ENCODE measurements around the gene NR0B2.
A peak's percentile ranks its signal among the peaks of the same experiment; 100 is the strongest.
"Not testable (repeated sequence)": the region's sequence is repeated elsewhere in the genome, so short reads cannot be mapped to it uniquely, and the experiment has no call there.

The NR0B2 gene

DNA sequence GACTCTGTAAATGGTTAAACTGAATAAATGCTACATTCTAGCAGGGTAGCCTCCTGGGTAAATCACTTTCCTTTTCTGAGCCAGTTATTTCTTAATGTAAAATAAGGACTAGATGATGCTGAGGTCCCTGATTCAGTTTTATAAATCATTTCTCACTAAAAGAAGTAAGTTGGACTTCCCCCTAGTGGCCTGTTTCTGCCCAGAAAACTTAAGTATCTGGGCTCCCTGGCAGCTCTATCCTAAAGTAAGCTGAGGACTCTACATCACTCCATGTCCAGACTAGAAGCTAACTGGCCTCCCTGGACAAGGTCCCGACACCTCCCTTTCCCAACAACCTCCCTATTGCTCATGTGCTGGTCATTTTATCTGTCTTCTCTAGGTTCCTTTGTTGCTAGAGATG, 26.6 kb downstream of the NR0B2 start:
- FAIRE-seq: no peak

GRCh38 chr1:26882696-26883463, 30.9 kb downstream of the NR0B2 start:
- no peak for FAIRE-seq

DNA sequence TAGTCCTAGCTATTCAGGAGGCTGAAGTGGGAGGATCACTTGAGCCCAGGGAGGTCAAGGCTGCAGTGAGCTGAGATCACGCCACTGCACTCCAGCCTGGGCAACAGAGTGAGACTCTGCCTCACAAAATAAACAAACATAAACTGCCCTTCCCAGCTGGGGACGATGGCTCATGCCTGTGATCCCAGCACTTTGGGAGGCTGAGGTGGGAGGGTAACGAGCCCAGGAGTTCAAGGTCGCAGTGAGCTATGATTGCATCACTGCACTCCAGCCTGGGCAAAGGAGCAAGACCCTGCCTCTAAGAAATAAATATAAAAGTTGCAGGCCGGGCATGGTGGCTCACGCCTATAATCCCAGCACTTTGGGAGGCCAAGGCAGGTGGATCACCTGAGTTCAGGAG, 32.2 kb downstream of the NR0B2 start:
- FAIRE-seq: not testable (repeated sequence)

DNA sequence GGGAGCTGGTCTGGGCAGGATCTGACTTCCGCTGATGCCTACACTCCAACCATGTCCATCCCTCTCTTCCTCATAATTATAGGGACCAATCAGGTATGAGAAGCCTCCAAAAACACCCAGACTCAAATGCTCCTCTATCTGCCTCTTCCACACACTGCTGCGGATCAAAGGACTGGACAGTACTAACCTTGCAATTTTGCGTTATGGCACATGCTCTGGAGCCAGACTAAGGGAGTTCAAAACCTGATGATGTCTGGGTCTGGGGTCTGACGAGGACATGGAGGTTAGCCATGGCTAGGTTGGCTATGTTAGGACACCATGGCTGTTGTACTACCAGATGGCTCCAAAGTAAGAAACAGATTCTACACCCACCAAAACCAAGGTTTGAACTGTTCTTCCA, 34.0 kb downstream of the NR0B2 start:
- no peak for FAIRE-seq

GRCh38 chr1:26877326-26877725, 36.4 kb downstream of the NR0B2 start:
- no peak for FAIRE-seq

DNA sequence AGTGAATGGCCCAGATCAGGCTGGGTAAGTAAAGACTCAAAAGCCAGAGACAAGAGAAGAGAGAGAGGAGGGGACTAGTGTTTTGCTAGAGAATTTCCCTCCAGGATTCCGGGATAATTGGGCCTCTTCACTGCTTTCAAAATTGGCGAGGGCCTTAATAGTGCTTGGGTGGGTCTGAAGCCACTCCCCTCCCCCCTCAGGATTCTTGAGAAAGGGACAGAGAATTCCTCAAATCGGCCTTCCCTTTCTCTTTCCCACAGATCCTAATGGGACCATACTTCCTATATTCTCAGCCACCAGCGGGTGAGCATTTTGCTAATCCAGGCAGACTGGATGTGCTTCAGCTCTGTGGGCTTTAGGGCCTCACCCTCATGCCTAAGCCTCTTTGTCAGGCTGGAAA, 38.9 kb downstream of the NR0B2 start:
- no peak for FAIRE-seq

DNA sequence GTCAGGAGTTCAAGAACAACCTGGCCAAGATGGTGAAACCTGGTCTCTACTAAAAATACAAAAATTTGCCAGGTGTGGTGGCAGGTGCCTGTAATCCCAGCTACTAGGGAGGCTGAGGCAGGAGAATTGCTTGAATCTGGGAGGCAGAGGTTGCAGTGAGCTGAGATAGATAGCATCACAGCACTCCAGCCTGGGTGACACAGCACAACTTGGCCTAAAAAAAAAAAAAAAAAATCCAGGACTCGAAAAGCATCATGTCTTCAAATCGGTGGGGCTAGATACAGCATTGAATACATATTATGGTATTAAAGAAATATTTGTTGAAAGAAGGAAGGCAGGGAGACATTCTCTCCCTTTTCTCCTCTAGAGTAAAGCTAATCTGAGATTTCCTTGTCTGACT, 40.7 kb downstream of the NR0B2 start:
- not testable (repeated sequence) for FAIRE-seq

DNA sequence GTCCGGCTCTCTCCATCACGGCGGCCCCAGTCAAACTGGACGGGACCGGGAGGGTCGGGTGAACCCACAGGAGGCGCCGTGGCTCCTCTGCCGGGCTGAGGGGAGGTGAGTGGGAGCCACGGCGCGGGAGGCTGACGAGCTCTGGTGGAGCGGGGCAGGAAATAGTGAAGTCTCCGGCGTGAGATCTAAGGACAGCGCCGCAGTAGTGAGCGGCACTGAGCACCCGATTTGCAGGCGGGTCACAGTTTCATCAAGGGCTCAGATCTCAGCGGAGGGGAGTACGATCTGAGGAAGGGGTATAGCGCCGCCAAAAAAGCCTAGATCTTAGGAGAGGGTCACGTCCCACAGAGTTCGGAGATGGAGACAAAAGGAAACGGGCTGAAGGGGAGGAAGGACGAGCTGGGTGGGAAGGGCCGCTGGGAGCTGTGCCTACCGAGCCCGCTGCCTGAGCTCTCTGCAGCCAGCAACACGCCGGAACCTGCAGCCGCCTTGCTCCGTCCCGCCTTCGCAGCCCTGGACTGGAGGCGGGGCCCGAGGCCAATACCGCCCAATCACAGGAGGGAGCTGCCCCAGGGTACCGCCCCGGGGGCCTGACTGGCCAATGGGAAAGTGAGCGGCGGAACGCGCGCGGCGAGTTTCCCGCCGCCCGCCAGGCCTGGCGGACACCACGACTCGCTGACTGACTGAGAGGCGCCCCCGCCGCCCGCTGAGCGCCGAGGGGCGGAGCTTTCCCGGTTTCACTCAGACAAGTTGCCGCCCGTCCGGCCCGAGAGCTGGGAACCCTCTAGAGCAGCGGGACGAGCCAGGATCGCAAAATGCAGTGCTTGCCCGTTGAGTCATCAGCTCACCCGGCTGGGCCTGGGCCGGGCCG, 48.9 kb downstream of the NR0B2 start:
- peak; percentile 85 for FAIRE-seq

- FAIRE-seq: no peak
Observed at GRCh38 chr1:26863685-26864077, 50.1 kb downstream of the NR0B2 start.

DNA sequence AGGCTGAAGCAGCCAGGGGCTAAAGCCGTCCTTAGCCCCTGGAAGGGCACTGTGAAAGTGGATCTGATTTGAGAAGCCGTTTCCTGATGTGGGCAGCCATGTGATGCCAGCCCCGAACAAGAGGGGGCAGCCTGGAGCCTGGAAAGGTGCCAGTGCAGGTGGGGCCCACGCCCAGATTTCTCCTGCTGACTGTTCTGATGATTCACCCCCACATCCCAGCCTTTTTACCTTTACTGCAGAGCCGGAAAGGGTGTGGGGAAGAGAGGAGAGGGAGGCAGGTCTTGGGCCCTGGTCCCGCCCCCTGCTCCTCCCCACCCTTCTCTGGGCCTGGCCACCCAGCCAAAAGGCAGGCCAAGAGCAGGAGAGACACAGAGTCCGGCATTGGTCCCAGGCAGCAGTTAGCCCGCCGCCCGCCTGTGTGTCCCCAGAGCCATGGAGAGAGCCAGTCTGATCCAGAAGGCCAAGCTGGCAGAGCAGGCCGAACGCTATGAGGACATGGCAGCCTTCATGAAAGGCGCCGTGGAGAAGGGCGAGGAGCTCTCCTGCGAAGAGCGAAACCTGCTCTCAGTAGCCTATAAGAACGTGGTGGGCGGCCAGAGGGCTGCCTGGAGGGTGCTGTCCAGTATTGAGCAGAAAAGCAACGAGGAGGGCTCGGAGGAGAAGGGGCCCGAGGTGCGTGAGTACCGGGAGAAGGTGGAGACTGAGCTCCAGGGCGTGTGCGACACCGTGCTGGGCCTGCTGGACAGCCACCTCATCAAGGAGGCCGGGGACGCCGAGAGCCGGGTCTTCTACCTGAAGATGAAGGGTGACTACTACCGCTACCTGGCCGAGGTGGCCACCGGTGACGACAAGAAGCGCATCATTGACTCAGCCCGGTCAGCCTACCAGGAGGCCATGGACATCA, 50.7 kb downstream of the NR0B2 start, which contains the start of gene SFN:
TSS of gene SFN (plus strand) at position 369 of the 904 bp plus-strand sequence. CDS start at position 433, 64 bp downstream.
- no peak for FAIRE-seq

GRCh38 chr1:26861889-26862378, 51.8 kb downstream of the NR0B2 start:
- no peak for FAIRE-seq

All from TTC549 (cell line).